H9 (cell line): Measurements from ENCODE around the gene CPD. TPM values are rescaled to one million over a fixed set of nuclear protein-coding genes. Genes with fewer than 3 reads are reported as not detected.

Experiments
- DNase-seq: peaks from one replicate; pipeline ENCODE4 v3.0.0-alpha.2; 2017
- H2AFZ ChIP-seq: one replicate; pipeline ENCODE4 v1.6.1; 2013; ENCODE audit warnings: mild to moderate bottlenecking, low read length, control low read depth, moderate library complexity
- H2AK5ac ChIP-seq: 2 replicates; pipeline ENCODE4 v1.6.1; 2013; ENCODE audit warnings: low read length, control low read depth, mixed read lengths; ENCODE audit not compliant: insufficient read length
- H2BK120ac ChIP-seq: one replicate; pipeline ENCODE4 v1.6.1; 2013; ENCODE audit warnings: low read depth, mild to moderate bottlenecking, low read length, control low read depth, inconsistent platforms; ENCODE audit not compliant: poor library complexity, severe bottlenecking
- H2BK12ac ChIP-seq: 2 replicates; pipeline ENCODE4 v1.6.1; 2013; ENCODE audit warnings: low read length, control low read depth, mixed read lengths, low read depth; ENCODE audit not compliant: insufficient read length
- H2BK15ac ChIP-seq: 2 replicates; pipeline ENCODE4 v1.6.1; 2013; ENCODE audit warnings: low read depth, low read length, control low read depth
- H2BK20ac ChIP-seq: one replicate; pipeline ENCODE4 v1.6.1; 2013; ENCODE audit warnings: low read depth, mild to moderate bottlenecking, low read length, control low read depth, inconsistent platforms; ENCODE audit not compliant: poor library complexity, severe bottlenecking
- H2BK5ac ChIP-seq: 2 replicates; pipeline ENCODE4 v1.6.1; 2013; ENCODE audit warnings: low read length, control low read depth, mixed read lengths; ENCODE audit not compliant: insufficient read length
- H3K14ac ChIP-seq: 2 replicates; pipeline ENCODE4 v1.6.1; 2013; ENCODE audit warnings: low read length, control low read depth; ENCODE audit not compliant: insufficient read depth
- H3K18ac ChIP-seq: 2 replicates; pipeline ENCODE4 v1.6.1; 2013; ENCODE audit warnings: low read depth, mild to moderate bottlenecking, mixed read lengths, low read length, control low read depth; ENCODE audit not compliant: insufficient read length
- H3K23ac ChIP-seq: 2 replicates; pipeline ENCODE4 v1.6.1; 2013; ENCODE audit warnings: low read length, control low read depth, mixed read lengths, low read depth; ENCODE audit not compliant: insufficient read length
- H3K23me2 ChIP-seq: 2 replicates; pipeline ENCODE4 v1.6.1; 2013; ENCODE audit warnings: low read depth, mild to moderate bottlenecking, mixed read lengths, low read length, control low read depth; ENCODE audit not compliant: insufficient read length, poor library complexity, severe bottlenecking
- H3K27ac ChIP-seq: 2 replicates; pipeline ENCODE4 v1.5.1; 2013; ENCODE audit warnings: low read length, control low read depth, mixed read lengths, low read depth; ENCODE audit not compliant: insufficient read length
- H3K27me3 ChIP-seq: 2 replicates; pipeline ENCODE4 v1.6.1; 2013; ENCODE audit warnings: low read length, control low read depth, inconsistent platforms; ENCODE audit not compliant: insufficient read depth
- H3K4ac ChIP-seq: 2 replicates; pipeline ENCODE4 v1.6.1; 2013; ENCODE audit warnings: low read depth, mild to moderate bottlenecking, control low read depth, inconsistent platforms, low read length, moderate library complexity
- H3K4me1 ChIP-seq: 2 replicates; pipeline ENCODE4 v1.6.1; 2013; ENCODE audit warnings: low read length, control low read depth, inconsistent platforms; ENCODE audit not compliant: insufficient read depth
- H3K4me2 ChIP-seq: 2 replicates; pipeline ENCODE4 v1.6.1; 2013; ENCODE audit warnings: low read length, control low read depth, mixed read lengths; ENCODE audit not compliant: insufficient read length, insufficient read depth
- H3K56ac ChIP-seq: 2 replicates; pipeline ENCODE4 v1.6.1; 2013; ENCODE audit warnings: low read depth, mild to moderate bottlenecking, mixed read lengths, low read length, control low read depth; ENCODE audit not compliant: insufficient read length
- H3K79me1 ChIP-seq: 2 replicates; pipeline ENCODE4 v1.6.1; 2013; ENCODE audit warnings: low read depth, mild to moderate bottlenecking, moderate library complexity, low read length, control low read depth, inconsistent platforms; ENCODE audit not compliant: insufficient read depth, poor library complexity, severe bottlenecking
- H3K79me2 ChIP-seq: 2 replicates; pipeline ENCODE4 v1.6.1; 2013; ENCODE audit warnings: low read length, control low read depth, inconsistent platforms; ENCODE audit not compliant: insufficient read depth
- H3K9ac ChIP-seq: 2 replicates; pipeline ENCODE4 v1.6.1; 2013; ENCODE audit warnings: low read length, control low read depth, mixed read lengths; ENCODE audit not compliant: insufficient read length; ENCODE audit errors: extremely low read depth
- H3K9me3 ChIP-seq: one replicate; pipeline ENCODE4 v1.6.1; 2013; ENCODE audit warnings: low read depth, low read length, inconsistent platforms; ENCODE audit not compliant: control insufficient read depth
- H3T11ph ChIP-seq: one replicate; pipeline ENCODE4 v1.6.1; 2013; ENCODE audit warnings: mild to moderate bottlenecking, low read length, control low read depth, inconsistent platforms
- H4K20me1 ChIP-seq: one replicate; pipeline ENCODE4 v1.6.1; 2013; ENCODE audit not compliant: control insufficient read depth, insufficient read length, insufficient read depth
- H4K5ac ChIP-seq: 2 replicates; pipeline ENCODE4 v1.6.1; 2013; ENCODE audit warnings: low read depth, mild to moderate bottlenecking, mixed read lengths, low read length, control low read depth; ENCODE audit not compliant: insufficient read length
- H4K8ac ChIP-seq: replicated peaks from 2 replicates; pipeline ENCODE4 v1.6.1; 2013; ENCODE audit warnings: low read length, control low read depth, mixed read lengths, low read depth; ENCODE audit not compliant: insufficient read length
- H4K91ac ChIP-seq: 2 replicates; pipeline ENCODE4 v1.6.1; 2013; ENCODE audit warnings: low read depth, mild to moderate bottlenecking, moderate library complexity, mixed read lengths, low read length, control low read depth; ENCODE audit not compliant: insufficient read length
- H3K27ac Mint-ChIP-seq, 3 experiments: 2 replicates in 2 of 3; 3 replicates in 1 of 3; pipeline ENCODE4 v1.8.0; 2020 to 2021; ENCODE audit warnings: mixed read lengths in 3 of 3, mild to moderate bottlenecking in 1 of 3, moderate library complexity in 1 of 3
- H3K27me3 Mint-ChIP-seq: 2 replicates; pipeline ENCODE4 v1.8.0; 2021; ENCODE audit warnings: low read depth, mild to moderate bottlenecking, moderate library complexity, mixed read lengths
- H3K36me3 Mint-ChIP-seq, 3 experiments: 2 replicates in 2 of 3; 3 replicates in 1 of 3; pipeline ENCODE4 v1.8.0; 2020 to 2021; ENCODE audit warnings: low read depth in 3 of 3, mixed read lengths in 3 of 3; ENCODE audit not compliant: insufficient read depth in 1 of 3
- H3K4me1 Mint-ChIP-seq, 2 experiments: 2 replicates each; pipeline ENCODE4 v1.8.0; 2020; ENCODE audit warnings: mixed read lengths in 2 of 2
- H3K4me3 Mint-ChIP-seq, 2 experiments: 2 replicates in 1 of 2; 3 replicates in 1 of 2; pipeline ENCODE4 v1.8.0; 2020 to 2021; ENCODE audit warnings: mild to moderate bottlenecking in 2 of 2, mixed read lengths in 2 of 2, moderate library complexity in 1 of 2
- H3K9me3 Mint-ChIP-seq, 2 experiments: 2 replicates in 1 of 2; 3 replicates in 1 of 2; pipeline ENCODE4 v1.8.0; 2020; ENCODE audit warnings: mild to moderate bottlenecking in 2 of 2, mixed read lengths in 2 of 2, moderate library complexity in 1 of 2
- CTCF ChIP-seq: fragments of 200-600 bp; sonication (generic); conservative IDR thresholded peaks from 3 replicates; pipeline ENCODE4 v1.8.0; 2021; ENCODE audit warnings: antibody characterized with exemption, mild to moderate bottlenecking
- WGBS: extraction: QIAGEN DNeasy Blood & Tissue Kit; methylation state at CpG from one replicate; pipeline ENCODE4 v1.1.7; 2013; ENCODE audit warnings: missing lambda C conversion rate, low lambda C conversion rate, mixed read lengths; ENCODE audit not compliant: insufficient read length; ENCODE audit errors: extremely low coverage; 5-methylcytosine and 5-hydroxymethylcytosine counted together
- total RNA-seq: library from RNA; stranded (reverse); gene quantifications from 2 replicates; pipeline ENCODE4 v1.2.1, GENCODE V29; 2021

Gene CPD
- total RNA-seq, 1 experiment from 2014 or later = 47.0 TPM

DNA sequence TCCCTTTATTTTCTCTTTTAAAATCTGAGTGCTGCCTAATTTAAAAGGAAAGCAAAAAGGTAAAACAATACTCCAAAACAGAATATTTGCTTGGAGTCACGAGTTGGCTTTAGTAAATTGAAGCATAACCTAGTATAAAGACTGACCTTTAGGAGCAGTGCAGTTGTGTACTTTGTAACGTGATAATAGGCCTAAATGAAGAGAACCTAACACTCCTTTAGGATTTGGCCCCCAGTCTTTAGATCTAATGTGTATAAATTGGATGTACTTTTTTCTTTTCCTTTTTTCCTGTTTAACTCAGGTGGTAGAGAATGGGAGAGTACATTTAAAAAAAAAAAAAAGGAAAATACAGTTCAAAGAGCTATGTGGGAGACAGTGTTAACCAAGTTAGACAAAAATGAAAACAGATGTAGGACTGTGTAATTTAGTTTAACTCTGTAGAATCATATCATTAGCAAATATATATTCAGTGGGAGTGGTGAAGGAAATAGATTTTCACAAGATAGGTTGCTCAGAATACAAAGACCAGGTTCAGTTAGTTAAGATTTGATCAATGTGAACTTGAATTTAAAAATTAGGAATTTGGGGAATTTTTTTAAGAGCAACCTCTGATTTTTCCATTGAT lies 16.8 kb downstream of the CPD start:
- Mint-ChIP-seq H3K27me3 (no peaks in the 10 kb centered on the region), H3K36me3 (no peaks in the 10 kb centered on the region; a peak in 2 of 7 replicates), H3K4me1 (no peaks in the 10 kb centered on the region), H3K27ac (no peak overlapping the region), H3K4me3 (no peak overlapping the region), H3K9me3 (no peaks in the 10 kb centered on the region)
- Histone ChIP-seq H3K79me1 (no peaks in the 10 kb centered on the region), H2AK5ac (no peak overlapping the region), H3K9me3 (no peaks in the 10 kb centered on the region), H4K8ac (no peak overlapping the region), H3K79me2 (no peaks in the 10 kb centered on the region), H2BK5ac (no peak overlapping the region), H3K14ac (no peak overlapping the region), H3K27ac (no peak overlapping the region), H3K27me3 (no peaks in the 10 kb centered on the region), H2BK20ac (no peak overlapping the region), H2BK12ac (no peak overlapping the region), H3K9ac (no peak overlapping the region), H2AFZ (no peak overlapping the region), H2BK120ac (no peak overlapping the region), H2BK15ac (no peak overlapping the region), H3K4me2 (no peak overlapping the region), H4K20me1 (no peaks in the 10 kb centered on the region), H3K18ac (no peak overlapping the region), H3K23ac (no peak overlapping the region), H3K56ac (no peak overlapping the region), H3K4ac (no peak overlapping the region), H4K5ac (no peak overlapping the region), H3T11ph (no peak overlapping the region), H3K23me2 (no peaks in the 10 kb centered on the region), H3K4me1 (no peaks in the 10 kb centered on the region), H4K91ac (no peak overlapping the region)
- no CpG with 5 or more reads among the region's 2 CpGs for WGBS
- DNase-seq = no peak
- no peak for TF ChIP-seq CTCF
